Endothelial cell of umbilical vein (primary cell): ENCODE measurements around the gene C3orf52. TPM values are rescaled to one million over a fixed set of nuclear protein-coding genes. Genes with fewer than 3 reads are reported as not detected.

Experiments
- BruUV-seq: library from RNA; stranded (reverse); fragments of 400-500 nt; replicated peaks from 2 replicates; lab custom pipeline; 2021; lab: Mats Ljungman, UMichigan
- CTCF ChIA-PET: fragments of 300-600, 350-600 bp; sonication (Branson Sonifier 250); formaldehyde crosslinking; loops from one replicate; lab custom pipeline; 2021; ENCODE audit warnings: antibody characterized with exemption, inconsistent platforms; lab: Charles Lee
- POLR2A ChIA-PET: fragments of 300-600, 350-600 bp; sonication (Branson Sonifier 250); formaldehyde crosslinking; loops from one replicate; lab custom pipeline; 2021; ENCODE audit warnings: antibody characterized with exemption, inconsistent platforms; lab: Charles Lee
- DNase-seq: peaks from one replicate; pipeline ENCODE4 v3.0.0-alpha.2; 2011; ENCODE audit warnings: low read depth, low spot score
- FAIRE-seq: peaks from 2 replicates; lab custom pipeline; 2011; peaks lifted over from hg19 to GRCh38; lab: Jason Lieb, UNC
- H2AFZ ChIP-seq: 2 replicates; pipeline ENCODE4 v1.6.0; 2012; ENCODE audit warnings: low read depth, low read length, control low read depth, inconsistent platforms
- H3K27ac ChIP-seq: 2 replicates; pipeline ENCODE4 v1.5.1; 2011; ENCODE audit warnings: low read depth, mild to moderate bottlenecking, control low read depth, low read length, moderate library complexity; ENCODE audit not compliant: insufficient read depth
- H3K27me3 ChIP-seq, 2 experiments: 2 replicates each; pipeline versions ENCODE4 v1.6.0 to v1.6.1; 2011; ENCODE audit warnings: low read length in 2 of 2, mixed read lengths in 1 of 2; ENCODE audit not compliant: control insufficient read depth in 2 of 2, insufficient read depth in 2 of 2
- H3K36me3 ChIP-seq, 2 experiments: 2 replicates in 1 of 2; 3 replicates in 1 of 2; pipeline ENCODE4 v1.5.1; 2011; ENCODE audit warnings: low read length in 2 of 2, mild to moderate bottlenecking in 1 of 2, moderate library complexity in 1 of 2; ENCODE audit not compliant: control insufficient read depth in 2 of 2, insufficient read depth in 2 of 2; ENCODE audit errors: extremely low read depth in 1 of 2
- H3K4me1 ChIP-seq: 3 replicates; pipeline ENCODE4 v1.5.1; 2011; ENCODE audit warnings: mild to moderate bottlenecking, low read length; ENCODE audit not compliant: control insufficient read depth, insufficient read depth; ENCODE audit errors: extremely low read depth
- H3K4me2 ChIP-seq: 2 replicates; pipeline ENCODE4 v1.6.1; 2011; ENCODE audit warnings: low read length, control low read depth, mixed read lengths; ENCODE audit not compliant: insufficient read depth
- H3K4me3 ChIP-seq, 3 experiments: fragments of 200-600 bp in 1 of 3; sonication (generic), shearing (Covaris generic) in 1 of 3; replicated peaks in 1 of 3; 2 replicates each; pipeline ENCODE4 v1.5.1; 2011 to 2016; ENCODE audit warnings: control low read depth in 3 of 3, low read length in 3 of 3, mild to moderate bottlenecking in 2 of 3, inconsistent platforms in 1 of 3, low read depth in 1 of 3, moderate library complexity in 1 of 3; ENCODE audit not compliant: insufficient read depth in 1 of 3
- H3K79me2 ChIP-seq: 2 replicates; pipeline ENCODE4 v1.6.0; 2012; ENCODE audit warnings: low read length, inconsistent platforms; ENCODE audit not compliant: control insufficient read depth, insufficient read depth
- H3K9ac ChIP-seq: replicated peaks from 2 replicates; pipeline ENCODE3; 2011; ENCODE audit warnings: low read length, control low read depth; ENCODE audit not compliant: insufficient read depth; ENCODE audit errors: extremely low read depth
- H3K9me1 ChIP-seq: replicated peaks from 3 replicates; pipeline ENCODE4 v1.6.0; 2011; ENCODE audit warnings: mild to moderate bottlenecking, low read length; ENCODE audit not compliant: control insufficient read depth, insufficient read depth; ENCODE audit errors: extremely low read depth
- H3K9me3 ChIP-seq: replicated peaks from 2 replicates; pipeline ENCODE4 v1.5.1; 2012; ENCODE audit warnings: low read length, inconsistent platforms; ENCODE audit not compliant: control insufficient read depth, insufficient read depth
- H4K20me1 ChIP-seq: replicated peaks from 2 replicates; pipeline ENCODE3; 2011; ENCODE audit warnings: mild to moderate bottlenecking, low read length; ENCODE audit not compliant: control insufficient read depth, insufficient read depth; ENCODE audit errors: extremely low read depth
- CTCF ChIP-seq, 2 donors: IDR thresholded peaks; 1 replicate in 1 of 2; 2 replicates in 1 of 2; pipeline ENCODE4 v1.5.1; 2011; ENCODE audit warnings: low read length in 2 of 2, mild to moderate bottlenecking in 2 of 2, moderate library complexity in 2 of 2, control low read depth in 1 of 2, inconsistent platforms in 1 of 2, low read depth in 1 of 2; ENCODE audit not compliant: insufficient read depth in 1 of 2; ENCODE audit errors: extremely low read depth in 1 of 2
- EZH2 ChIP-seq: IDR thresholded peaks from 2 replicates; pipeline ENCODE4 v1.6.1; 2012; ENCODE audit warnings: borderline replicate concordance, low read depth, mild to moderate bottlenecking, moderate library complexity, low read length, inconsistent platforms; ENCODE audit not compliant: severe bottlenecking
- FOS ChIP-seq: IDR thresholded peaks from 2 replicates; pipeline ENCODE4 v1.6.1; 2011; ENCODE audit warnings: mild to moderate bottlenecking, low read length, moderate library complexity, borderline replicate concordance; ENCODE audit not compliant: insufficient read depth
- GATA2 ChIP-seq: IDR thresholded peaks from 2 replicates; pipeline ENCODE4 v1.7.0; 2011; ENCODE audit warnings: low read depth, mild to moderate bottlenecking, moderate library complexity, mixed read lengths, low read length; ENCODE audit not compliant: insufficient read length, insufficient read depth
- JUN ChIP-seq: IDR thresholded peaks from 2 replicates; pipeline ENCODE4 v1.6.1; 2011; ENCODE audit warnings: borderline replicate concordance, low read depth; ENCODE audit not compliant: insufficient read length, insufficient read depth
- MYC ChIP-seq: IDR thresholded peaks from one replicate; pipeline ENCODE4 v1.6.1; 2011; ENCODE audit warnings: mild to moderate bottlenecking, low read depth, low read length
- POLR2A ChIP-seq: IDR thresholded peaks from 2 replicates; pipeline ENCODE4 v1.6.1; 2012; ENCODE audit warnings: low read depth, mild to moderate bottlenecking, control low read depth, low read length
- POLR2AphosphoS5 ChIP-seq: IDR thresholded peaks from 2 replicates; pipeline ENCODE4 v1.6.1; 2012; ENCODE audit warnings: low read depth, mild to moderate bottlenecking, control low read depth, low read length, moderate library complexity; ENCODE audit not compliant: insufficient read depth
- dilution Hi-C: fragments of 300-500 bp; cut with MboI; formaldehyde crosslinking; loops from one replicate; pipeline ENCODE4 v1.15.0; 2019; ENCODE audit warnings: low sequenced_read_pairs; ENCODE audit not compliant: extremely low pct_ligation_motif_present
- intact Hi-C: fragments of 100-400 bp; cut with micrococcal nuclease; formaldehyde crosslinking; loops from one replicate; pipeline ENCODE4 v1.10.0; 2022
- polyA plus RNA-seq, 4 experiments: library from polyadenylated mRNA; depleted of rRNA in 3 of 4; stranded (reverse) in 3 of 4; unstranded in 1 of 4; fragments of >200 nt; gene quantifications; 2 replicates each; pipeline versions ENCODE4 v1.2.1 to v1.2.3, GENCODE V29; 2011 to 2012; ENCODE audit warnings: missing spikeins in 1 of 4
- total RNA-seq: library from RNA; stranded (reverse); gene quantifications from 2 replicates; pipeline ENCODE4 v1.2.3, GENCODE V29; 2021
- TF ChIP-seq, protein P1 (sequence below): IDR thresholded peaks from 2 replicates; pipeline ENCODE4 v1.6.1; 2011; ENCODE audit not compliant: insufficient read depth, insufficient read length

Gene C3orf52
- total and polyA plus RNA-seq, 2 donors (not counting 3 experiments of a cell fraction or from before 2014, with no cell fraction given) = 4.2 to 4.6 TPM

GRCh38 chr3:112136046-112136445 lies 49.9 kb downstream of the C3orf52 start:
- Histone ChIP-seq H2AFZ (no peak overlapping the region), H3K9me3 (no peaks in the 10 kb centered on the region), H3K4me1 (no peaks in the 10 kb centered on the region), H3K9me1 (no peaks in the 10 kb centered on the region), H3K4me2 (no peak overlapping the region), H3K79me2 (no peaks in the 10 kb centered on the region), H3K27me3 (peaks cover 3% of the 10 kb centered on the region in 2 experiments), H3K4me3 (no peak overlapping the region), H3K36me3 (no peaks in the 10 kb centered on the region), H3K9ac (no peak overlapping the region), H4K20me1 (no peaks in the 10 kb centered on the region), H3K27ac (no peak overlapping the region)
- TF ChIP-seq CTCF (IDR thresholded peaks at IDR 0.05; ENCODE audit: extremely low read depth in 1 of 2, insufficient read depth in 1 of 2, low read depth in 1 of 2, low read length in 2 of 2) = no peak
- TF ChIP-seq JUN = no peak
- no peak for TF ChIP-seq POLR2AphosphoS5
- TF ChIP-seq, protein P1, sequence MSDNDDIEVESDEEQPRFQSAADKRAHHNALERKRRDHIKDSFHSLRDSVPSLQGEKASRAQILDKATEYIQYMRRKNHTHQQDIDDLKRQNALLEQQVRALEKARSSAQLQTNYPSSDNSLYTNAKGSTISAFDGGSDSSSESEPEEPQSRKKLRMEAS = no peak
- TF ChIP-seq POLR2A = no peak
- TF ChIP-seq EZH2 = no peak
- TF ChIP-seq MYC = no peak
- no peak for TF ChIP-seq FOS
- TF ChIP-seq GATA2 = no peak
- ChIA-PET POLR2A (no interaction called here), CTCF (interaction anchor here (1.2 to 2.1 kb wide), 2 partner anchors 8 to 24 kb away, joined by 5 to 12 read pairs; no protein-coding TSS in a partner anchor)
- dilution Hi-C loops = no loop called here
- no peak for FAIRE-seq
- DNase-seq = no peak
- intact Hi-C loops = loop anchor here (2.0 kb wide), 1 partner anchor 395 kb away; no protein-coding TSS in a partner anchor
- BruUV-seq = no TSS peak
